Neuron (in vitro differentiated cells): ENCODE data around the gene TTC28.

Experiments used
- H2AFZ ChIP-seq: one replicate; pipeline ENCODE4 v1.6.1; 2013; ENCODE audit warnings: low read depth, mild to moderate bottlenecking, inconsistent platforms, low read length, moderate library complexity
- H3K27me3 ChIP-seq: one replicate; pipeline ENCODE4 v1.6.1; 2013; ENCODE audit warnings: low read length; ENCODE audit not compliant: insufficient read depth
- H3K36me3 ChIP-seq: one replicate; pipeline ENCODE4 v1.6.1; 2013; ENCODE audit warnings: low read length; ENCODE audit not compliant: insufficient read depth
- H3K4me1 ChIP-seq: one replicate; pipeline ENCODE4 v1.6.1; 2013; ENCODE audit warnings: low read length; ENCODE audit not compliant: insufficient read depth
- H3K4me3 ChIP-seq: 2 replicates; pipeline ENCODE4 v1.5.1; 2013; ENCODE audit warnings: mild to moderate bottlenecking, low read length, moderate library complexity
- H3K9me3 ChIP-seq: one replicate; pipeline ENCODE4 v1.6.1; 2013; ENCODE audit warnings: low read length

The TTC28 gene

DNA sequence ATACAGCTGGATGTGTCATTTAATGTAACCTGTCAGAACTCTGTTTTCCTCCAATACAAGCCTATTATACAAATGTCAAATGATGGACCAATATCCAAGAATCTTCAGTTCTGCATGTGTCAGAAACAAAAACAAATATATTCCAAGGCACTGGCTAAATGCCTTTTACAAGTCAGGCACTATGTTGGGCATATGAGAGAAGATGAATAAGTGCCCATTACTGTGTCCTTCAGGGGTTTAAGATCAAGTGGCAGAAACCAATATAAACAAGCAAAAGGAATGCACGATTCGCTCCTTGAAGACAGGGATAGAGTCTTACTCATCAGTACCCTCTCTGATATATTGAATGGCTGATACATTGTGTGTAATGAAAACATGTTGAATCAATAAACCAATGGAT is 254.4 kb downstream of the TTC28 start:
- Histone ChIP-seq H3K4me3 (no peak overlapping the region), H3K9me3 (no peaks in the 10 kb centered on the region), H3K36me3 (no peaks in the 10 kb centered on the region), H3K4me1 (peaks cover 3% of the 10 kb centered on the region), H3K27me3 (no peaks in the 10 kb centered on the region), H2AFZ (no peak overlapping the region)

DNA sequence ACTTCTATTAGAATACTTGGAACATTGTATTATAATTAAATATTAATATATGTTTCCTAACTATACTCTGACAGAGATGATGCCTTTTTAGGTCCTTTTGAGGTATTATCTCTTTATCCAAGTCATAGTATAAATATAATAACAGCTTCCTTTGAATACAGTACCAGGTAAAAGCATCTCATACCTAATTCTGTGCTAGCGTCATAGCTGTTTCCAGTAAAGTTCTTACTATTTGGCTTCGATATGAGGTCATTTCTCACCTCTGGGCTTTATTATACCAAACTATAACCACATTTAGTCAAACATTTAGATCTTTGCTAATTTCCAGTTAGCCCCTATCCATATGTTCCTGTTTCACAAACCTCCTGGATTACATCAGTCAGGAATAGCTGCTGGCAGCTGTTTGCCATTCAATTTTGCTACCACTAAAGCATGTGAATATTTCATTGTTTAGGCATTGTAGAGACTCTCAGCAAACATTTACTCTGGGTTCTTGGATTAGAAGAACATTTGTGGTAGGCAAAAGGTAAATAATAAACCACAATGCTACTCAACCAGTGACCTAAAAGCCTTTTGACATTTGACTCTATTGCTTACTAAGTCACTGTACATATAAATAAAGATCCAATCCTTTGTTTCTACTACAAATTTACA is 255.1 kb downstream of the TTC28 start:
- H3K9me3 ChIP-seq, result no peaks in the 10 kb centered on the region
- no peak overlapping the region for H2AFZ ChIP-seq
- H3K27me3 ChIP-seq, result no peaks in the 10 kb centered on the region
- H3K4me1 ChIP-seq, result peaks cover 7% of the 10 kb centered on the region
- no peak overlapping the region for H3K4me3 ChIP-seq
- H3K36me3 ChIP-seq, result no peaks in the 10 kb centered on the region

DNA sequence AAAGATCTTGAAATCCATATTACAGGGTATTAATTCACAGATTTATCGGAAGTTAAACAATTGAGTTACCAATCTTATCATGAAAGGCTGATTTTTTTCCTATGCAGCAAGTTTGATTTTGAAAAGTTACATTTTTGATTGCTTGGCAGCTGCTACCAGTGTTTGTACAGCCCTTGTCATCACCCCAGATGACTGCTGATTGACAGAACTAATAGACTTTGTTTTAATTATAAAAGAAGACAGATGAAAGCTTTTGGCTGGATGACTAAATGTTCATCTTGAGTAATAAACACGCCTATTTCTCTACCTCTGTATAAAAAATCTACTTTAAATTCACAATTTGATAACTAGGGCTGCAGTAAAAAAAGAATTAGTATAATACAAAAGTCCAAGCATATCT is 259.7 kb downstream of the TTC28 start:
- Histone ChIP-seq H3K9me3 (peaks cover 1% of the 10 kb centered on the region), H3K27me3 (no peaks in the 10 kb centered on the region), H3K4me3 (no peak overlapping the region), H3K36me3 (no peaks in the 10 kb centered on the region), H2AFZ (no peak overlapping the region), H3K4me1 (peaks cover 7% of the 10 kb centered on the region)

DNA sequence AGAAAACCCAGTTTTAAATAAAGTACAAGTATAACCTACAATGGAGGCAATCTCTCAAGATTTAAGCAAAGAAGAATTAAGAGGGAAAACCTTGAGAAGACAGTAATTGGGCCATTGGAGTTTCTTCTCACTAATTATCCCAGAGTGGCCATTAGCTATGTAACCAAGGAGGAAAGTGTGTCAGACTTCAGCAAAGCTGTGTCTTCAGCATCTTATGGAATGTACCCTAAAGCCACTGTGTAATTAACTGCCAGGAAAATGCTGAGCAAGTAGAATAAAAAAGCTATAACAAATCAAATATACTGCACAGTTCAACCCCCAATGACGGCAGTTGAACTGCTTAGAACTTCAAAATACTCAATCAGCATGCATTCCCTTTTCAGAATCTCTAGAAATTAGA is 261.6 kb downstream of the TTC28 start:
- no peaks in the 10 kb centered on the region for H3K36me3 ChIP-seq
- no peaks in the 10 kb centered on the region for H3K27me3 ChIP-seq
- peaks cover 7% of the 10 kb centered on the region for H3K4me1 ChIP-seq
- peaks cover 1% of the 10 kb centered on the region for H3K9me3 ChIP-seq
- no peak overlapping the region for H2AFZ ChIP-seq
- no peak overlapping the region for H3K4me3 ChIP-seq

DNA sequence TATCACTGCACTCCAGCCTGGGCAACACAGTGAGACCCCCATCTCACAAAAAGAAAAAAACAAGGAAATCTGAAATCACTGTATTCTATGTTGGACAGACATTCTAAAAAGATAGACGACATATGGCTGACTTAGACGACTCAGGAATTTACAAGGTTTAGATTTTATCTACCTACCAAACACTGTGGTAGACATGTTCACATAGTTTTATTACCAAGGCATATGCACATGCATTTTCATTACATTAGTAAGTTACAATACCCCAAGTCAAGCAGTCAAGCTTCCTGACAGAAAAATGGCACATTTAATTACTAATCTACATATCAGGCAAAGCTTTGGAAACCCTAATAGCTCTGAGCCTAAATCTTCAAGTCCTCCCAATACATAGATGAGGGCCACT is 262.2 kb downstream of the TTC28 start:
- Histone ChIP-seq H3K27me3 (no peaks in the 10 kb centered on the region), H3K36me3 (no peaks in the 10 kb centered on the region), H3K9me3 (peaks cover 1% of the 10 kb centered on the region), H3K4me1 (peaks cover 7% of the 10 kb centered on the region), H3K4me3 (no peak overlapping the region), H2AFZ (no peak overlapping the region)

DNA sequence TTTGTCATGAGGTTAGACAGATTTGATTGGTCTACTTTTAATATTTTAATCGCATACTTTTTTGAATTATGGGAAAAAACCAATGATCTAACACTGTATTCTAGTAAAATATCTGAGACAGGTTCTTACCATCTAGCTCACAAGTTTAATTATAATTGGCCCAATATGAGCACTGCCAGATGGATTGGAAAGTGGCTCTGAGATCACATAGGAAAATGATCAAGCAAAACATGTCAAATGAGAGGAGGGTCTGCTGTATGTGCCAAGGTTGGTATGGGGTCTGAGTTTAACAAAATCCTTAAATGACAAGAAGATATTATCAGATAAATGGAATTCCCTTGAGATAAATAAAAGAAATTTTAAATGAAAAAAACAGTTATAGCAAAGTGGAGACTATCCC is 264.7 kb downstream of the TTC28 start:
- H3K4me1 ChIP-seq, result peaks cover 3% of the 10 kb centered on the region

DNA sequence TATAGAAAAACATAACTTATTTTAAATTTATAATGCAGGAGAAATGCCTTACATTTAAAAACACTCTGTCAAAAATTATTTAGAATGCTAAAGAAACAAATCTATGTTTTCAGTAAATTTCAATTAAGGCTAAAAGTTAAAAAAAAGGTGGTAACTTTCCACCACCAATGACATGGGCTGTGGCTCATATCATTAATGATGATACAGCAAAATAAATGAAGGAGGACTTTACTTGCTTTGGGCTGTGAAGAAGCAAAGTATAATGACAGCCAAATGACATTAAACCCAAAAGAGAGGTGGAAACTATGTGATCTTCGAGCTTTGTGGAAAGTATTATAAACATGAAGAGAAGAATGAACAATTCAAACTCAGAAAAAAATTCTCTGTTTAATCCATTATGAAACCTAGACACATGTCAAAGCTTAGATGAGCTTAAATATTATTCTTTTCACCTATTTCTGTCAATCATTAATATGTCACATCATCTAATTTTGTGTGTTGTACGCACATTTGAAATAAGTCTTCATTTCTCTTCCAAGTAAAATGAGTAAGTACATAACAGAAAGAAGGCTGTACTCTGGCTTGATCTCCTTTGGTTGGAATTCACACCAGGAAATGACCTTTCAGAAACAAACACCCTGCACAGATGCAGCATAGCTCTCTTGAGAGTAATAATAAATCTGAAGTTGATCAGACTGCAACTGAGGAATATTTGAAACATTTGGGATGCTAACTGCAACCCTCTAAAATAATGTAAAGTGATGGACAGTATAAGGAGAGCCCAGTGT is 265.8 kb downstream of the TTC28 start:
- H3K27me3 ChIP-seq, result no peaks in the 10 kb centered on the region

More for the DNA sequence above, 264.7 kb downstream of the TTC28 start:
- H3K36me3 ChIP-seq, result no peaks in the 10 kb centered on the region
- H3K4me3 ChIP-seq, result no peak overlapping the region
- H3K9me3 ChIP-seq, result peaks cover 1% of the 10 kb centered on the region
- no peak overlapping the region for H2AFZ ChIP-seq
- no peaks in the 10 kb centered on the region for H3K27me3 ChIP-seq

DNA sequence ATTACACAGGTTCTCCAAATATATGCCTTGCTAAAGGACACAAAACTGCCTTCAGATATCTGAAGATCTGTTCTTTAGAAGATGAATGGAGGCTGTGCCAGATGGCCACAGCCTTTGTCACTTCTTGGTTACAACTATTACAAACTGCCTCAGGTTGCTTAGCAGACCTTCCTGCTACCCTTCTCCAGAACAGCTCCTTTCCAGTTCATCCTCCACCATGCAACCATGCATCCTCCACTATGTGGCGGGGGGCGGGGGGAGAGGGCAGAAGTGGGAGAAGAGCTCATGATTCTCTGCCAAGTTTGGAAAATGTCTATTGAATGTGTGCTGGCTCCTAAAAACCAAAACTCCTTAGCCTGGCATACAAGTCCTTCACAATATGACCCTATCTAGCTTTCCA is 267.5 kb downstream of the TTC28 start:
- Histone ChIP-seq H2AFZ (no peak overlapping the region), H3K4me3 (no peak overlapping the region), H3K27me3 (no peaks in the 10 kb centered on the region), H3K36me3 (no peaks in the 10 kb centered on the region), H3K9me3 (peaks cover 1% of the 10 kb centered on the region), H3K4me1 (no peaks in the 10 kb centered on the region)

More for the DNA sequence above, 265.8 kb downstream of the TTC28 start:
- peaks cover 1% of the 10 kb centered on the region for H3K9me3 ChIP-seq
- no peak overlapping the region for H2AFZ ChIP-seq
- H3K36me3 ChIP-seq, result no peaks in the 10 kb centered on the region
- H3K4me3 ChIP-seq, result no peak overlapping the region
- no peaks in the 10 kb centered on the region for H3K4me1 ChIP-seq

DNA sequence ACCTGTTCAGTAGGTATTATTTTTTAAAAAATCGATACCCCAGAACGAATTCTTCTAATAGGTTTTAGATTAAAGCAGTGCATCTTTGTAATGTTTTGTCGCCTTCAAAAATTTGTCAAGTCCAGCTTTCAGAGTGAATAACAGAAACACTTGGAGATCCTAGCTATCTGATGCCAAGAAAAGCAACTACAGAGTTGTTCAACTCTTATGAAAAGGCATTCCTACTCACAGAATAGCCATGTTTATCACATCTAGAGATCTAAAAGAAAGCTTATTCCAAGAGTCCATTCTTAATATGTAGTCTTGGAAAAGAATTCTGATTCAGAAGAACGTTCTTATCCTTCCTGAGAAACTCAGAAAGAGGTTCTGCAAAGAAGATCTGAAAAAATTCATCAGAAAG is 268.5 kb downstream of the TTC28 start:
- Histone ChIP-seq H3K4me3 (no peak overlapping the region), H3K27me3 (no peaks in the 10 kb centered on the region), H2AFZ (no peak overlapping the region), H3K9me3 (no peaks in the 10 kb centered on the region), H3K4me1 (no peaks in the 10 kb centered on the region), H3K36me3 (no peaks in the 10 kb centered on the region)

DNA sequence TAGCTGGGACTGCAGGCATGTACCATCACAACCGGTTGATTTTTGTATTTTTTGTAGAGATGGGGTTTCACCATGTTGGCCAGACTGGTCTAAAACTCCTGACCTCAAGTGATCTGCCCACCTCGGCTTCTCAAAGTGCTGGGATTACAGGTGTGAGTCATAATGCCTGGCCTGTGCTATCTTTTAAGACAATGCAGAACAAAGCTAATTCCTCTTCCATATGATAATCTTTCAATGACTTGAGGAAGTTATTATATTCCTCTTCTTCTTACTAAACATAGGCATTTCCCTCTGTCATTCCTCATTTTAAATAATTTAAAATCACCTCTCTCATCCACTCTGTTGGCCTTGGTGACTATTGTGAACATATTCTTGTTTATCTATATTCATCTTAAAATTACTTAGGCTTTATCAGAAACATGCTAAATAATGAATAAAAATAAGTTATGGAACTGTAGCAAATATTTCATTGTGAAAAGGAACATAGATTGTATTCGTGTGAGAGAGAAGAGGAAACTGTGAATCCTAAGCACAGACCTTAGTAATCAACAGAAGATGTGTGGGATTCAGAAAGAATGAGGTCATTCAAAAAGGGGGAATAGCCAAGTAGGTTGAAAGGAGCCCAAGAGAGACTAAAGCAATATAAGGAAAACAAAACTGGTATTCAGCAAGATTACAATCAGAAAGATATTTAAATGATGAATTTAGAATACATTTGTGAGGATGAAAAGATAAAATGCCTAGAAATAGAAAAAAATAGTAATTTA is 269.4 kb downstream of the TTC28 start:
- H2AFZ ChIP-seq, result no peak overlapping the region
- peaks cover 2% of the 10 kb centered on the region for H3K9me3 ChIP-seq
- H3K4me1 ChIP-seq, result no peaks in the 10 kb centered on the region
- no peaks in the 10 kb centered on the region for H3K36me3 ChIP-seq
- no peaks in the 10 kb centered on the region for H3K27me3 ChIP-seq
- H3K4me3 ChIP-seq, result no peak overlapping the region

DNA sequence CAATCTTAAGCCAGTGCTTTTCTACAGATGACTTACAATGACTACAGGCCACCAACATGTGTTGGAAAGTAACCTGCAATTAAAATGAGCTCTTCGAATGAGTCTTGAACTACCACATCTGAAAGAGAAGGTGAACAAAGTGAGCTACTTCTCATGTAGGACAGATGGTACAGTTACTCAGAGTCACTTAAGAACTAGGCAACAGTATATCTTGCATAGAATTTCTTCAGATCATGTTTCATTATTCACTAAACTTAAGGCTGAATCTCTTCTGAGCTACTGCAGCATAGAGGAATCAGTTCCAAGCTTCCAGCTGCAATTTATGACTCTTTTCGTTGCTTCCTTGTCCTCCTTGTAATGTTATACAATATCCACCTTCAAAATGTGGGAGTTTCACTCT is 270.9 kb downstream of the TTC28 start:
- Histone ChIP-seq H2AFZ (no peak overlapping the region), H3K4me3 (no peak overlapping the region), H3K36me3 (no peaks in the 10 kb centered on the region), H3K9me3 (peaks cover 2% of the 10 kb centered on the region), H3K4me1 (no peaks in the 10 kb centered on the region), H3K27me3 (no peaks in the 10 kb centered on the region)

DNA sequence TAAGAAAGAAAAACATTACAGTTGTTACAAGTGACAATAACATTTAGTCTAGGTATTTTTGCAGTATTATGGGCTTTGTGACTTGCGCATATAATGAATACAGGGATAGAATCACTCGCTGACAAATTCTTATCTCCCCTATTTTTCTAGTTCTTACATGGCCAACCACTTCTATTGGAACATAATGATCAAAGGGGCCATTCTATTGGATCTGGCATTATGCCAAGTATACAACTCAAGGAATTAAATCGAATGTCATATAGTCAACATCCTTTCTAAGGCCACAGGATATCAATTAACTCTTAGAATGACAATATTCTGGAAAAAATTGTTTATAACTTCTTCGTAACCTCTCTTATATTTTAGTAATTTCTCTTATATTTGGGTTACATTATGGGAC is 272.0 kb downstream of the TTC28 start:
- Histone ChIP-seq H3K9me3 (peaks cover 2% of the 10 kb centered on the region), H2AFZ (no peak overlapping the region), H3K4me3 (no peak overlapping the region), H3K4me1 (no peaks in the 10 kb centered on the region), H3K27me3 (no peaks in the 10 kb centered on the region), H3K36me3 (no peaks in the 10 kb centered on the region)

DNA sequence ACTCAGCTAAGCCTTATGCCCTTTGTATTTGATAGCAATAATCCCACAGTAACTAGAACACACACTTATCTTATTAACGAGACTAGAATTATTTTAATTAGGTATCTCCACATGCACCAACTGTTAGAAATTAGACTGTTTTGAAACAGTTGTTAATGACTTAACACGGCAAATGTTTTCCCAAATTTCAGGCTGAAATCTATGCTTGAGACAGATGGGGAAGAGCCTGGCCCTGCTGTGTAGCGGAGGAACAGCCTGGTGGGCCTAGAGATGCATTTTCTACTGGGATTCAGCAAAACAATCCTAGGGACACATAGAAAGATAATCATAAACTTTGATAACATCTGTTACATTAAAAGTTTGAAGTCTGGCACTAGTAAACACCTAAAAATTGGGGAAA is 273.4 kb downstream of the TTC28 start:
- H3K36me3 ChIP-seq, result no peaks in the 10 kb centered on the region
- no peaks in the 10 kb centered on the region for H3K4me1 ChIP-seq
- H3K9me3 ChIP-seq, result peaks cover 2% of the 10 kb centered on the region
- H2AFZ ChIP-seq, result no peak overlapping the region
- no peaks in the 10 kb centered on the region for H3K27me3 ChIP-seq
- no peak overlapping the region for H3K4me3 ChIP-seq
